ENCODE measurements around the gene HOXA13. TPM values are rescaled to one million over a fixed set of nuclear protein-coding genes. Genes with fewer than 3 reads are reported as not detected.

HOXA13 gene
- total and polyA plus RNA-seq, 10 of the 15 experiments (the other 5 are each of a cell fraction or from before 2014, with no cell fraction given) = not detected

- no peaks in the 10 kb centered on the region for H3K36me3 ChIP-seq (ENCODE audit: control insufficient read depth in 2 of 2, insufficient read depth in 2 of 2, low read length in 1 of 2)
- ChIA-PET CTCF (interaction anchor here (0.6 to 1.1 kb wide), 2 partner anchors 364 to 598 kb away, joined by 3 to 6 read pairs; no protein-coding TSS in a partner anchor), POLR2A (no interaction called here), SMC1A (ENCODE audit: uncharacterized antibody, unreplicated experiment) (no interaction called here), RAD21 (ENCODE audit: unreplicated experiment) (no interaction called here)
- WGBS (ENCODE audit: insufficient coverage, insufficient replicate concordance, low lambda C conversion rate, missing lambda C conversion rate) = 40% methylated on average over 5 of the region's 5 CpGs
- H3K4me2 ChIP-seq (ENCODE audit: control insufficient read depth, insufficient read depth) = no peak overlapping the region
- peaks cover 11 to 22% of the 10 kb centered on the region in 2 experiments for H3K27me3 ChIP-seq (replicated peaks in 1 of 2; ENCODE audit: control insufficient read depth in 2 of 2, insufficient read depth in 2 of 2, low read length in 1 of 2)
- no peak overlapping the region for H3K9ac ChIP-seq (ENCODE audit: control insufficient read depth, insufficient read depth, low read length)
- no peak overlapping the region for H3K4me3 ChIP-seq
- ATAC-seq (no peak), DNase-seq (ENCODE audit: low read depth, low spot score) (no peak), FAIRE-seq (no peak)
- no peak overlapping the region for H2AFZ ChIP-seq (ENCODE audit: control insufficient read depth, low read depth, low read length)
- H3K27ac ChIP-seq (ENCODE audit: control insufficient read depth, insufficient read depth) = no peak overlapping the region
- TF ChIP-seq, protein P1, sequence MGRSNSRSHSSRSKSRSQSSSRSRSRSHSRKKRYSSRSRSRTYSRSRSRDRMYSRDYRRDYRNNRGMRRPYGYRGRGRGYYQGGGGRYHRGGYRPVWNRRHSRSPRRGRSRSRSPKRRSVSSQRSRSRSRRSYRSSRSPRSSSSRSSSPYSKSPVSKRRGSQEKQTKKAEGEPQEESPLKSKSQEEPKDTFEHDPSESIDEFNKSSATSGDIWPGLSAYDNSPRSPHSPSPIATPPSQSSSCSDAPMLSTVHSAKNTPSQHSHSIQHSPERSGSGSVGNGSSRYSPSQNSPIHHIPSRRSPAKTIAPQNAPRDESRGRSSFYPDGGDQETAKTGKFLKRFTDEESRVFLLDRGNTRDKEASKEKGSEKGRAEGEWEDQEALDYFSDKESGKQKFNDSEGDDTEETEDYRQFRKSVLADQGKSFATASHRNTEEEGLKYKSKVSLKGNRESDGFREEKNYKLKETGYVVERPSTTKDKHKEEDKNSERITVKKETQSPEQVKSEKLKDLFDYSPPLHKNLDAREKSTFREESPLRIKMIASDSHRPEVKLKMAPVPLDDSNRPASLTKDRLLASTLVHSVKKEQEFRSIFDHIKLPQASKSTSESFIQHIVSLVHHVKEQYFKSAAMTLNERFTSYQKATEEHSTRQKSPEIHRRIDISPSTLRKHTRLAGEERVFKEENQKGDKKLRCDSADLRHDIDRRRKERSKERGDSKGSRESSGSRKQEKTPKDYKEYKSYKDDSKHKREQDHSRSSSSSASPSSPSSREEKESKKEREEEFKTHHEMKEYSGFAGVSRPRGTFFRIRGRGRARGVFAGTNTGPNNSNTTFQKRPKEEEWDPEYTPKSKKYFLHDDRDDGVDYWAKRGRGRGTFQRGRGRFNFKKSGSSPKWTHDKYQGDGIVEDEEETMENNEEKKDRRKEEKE (IDR thresholded peaks at IDR 0.05) = no peak
- TF ChIP-seq CREB1 (IDR thresholded peaks at IDR 0.05; ENCODE audit: low read depth) (no peak), TAF1 (IDR thresholded peaks at IDR 0.05; ENCODE audit: borderline replicate concordance, low read depth, low read length) (no peak), ZBED1 (IDR thresholded peaks at IDR 0.05; ENCODE audit: borderline replicate concordance) (no peak), SREBF1 (IDR thresholded peaks at IDR 0.05; ENCODE audit: low read length) (no peak), IKZF1 (conservative IDR thresholded peaks at IDR 0.05) (no peak), JUND (IDR thresholded peaks at IDR 0.05; ENCODE audit: low read depth, low read length) (no peak), RFX5 (IDR thresholded peaks at IDR 0.05; ENCODE audit: low read depth, low read length) (no peak), HDAC2 (IDR thresholded peaks at IDR 0.05) (no peak), MYC (IDR thresholded peaks at IDR 0.05; ENCODE audit: insufficient read depth, insufficient read length, insufficient replicate concordance, low read length, severe bottlenecking) (no peak), MAX (IDR thresholded peaks at IDR 0.05; ENCODE audit: low read depth, low read length) (no peak), WRNIP1 (IDR thresholded peaks at IDR 0.05; ENCODE audit: borderline replicate concordance, low read depth, low read length) (no peak)
- in situ Hi-C loops (cut with MboI) = no loop called here
- intact Hi-C loops (cut with micrococcal nuclease; ENCODE audit: unreplicated experiment) = no loop called here
- no peaks in the 10 kb centered on the region for H3K4me1 ChIP-seq (ENCODE audit: control insufficient read depth, insufficient read depth, low read length)
- no TSS peak for BruUV-seq (replicated peaks)
- H3K9me3 ChIP-seq (replicated peaks; ENCODE audit: control insufficient read depth, insufficient read depth, low read length) = no peaks in the 10 kb centered on the region; the same call in 2 of the 3 replicates
- H3K79me2 ChIP-seq (ENCODE audit: control insufficient read depth, insufficient read depth, low read length) = no peaks in the 10 kb centered on the region
- no peaks in the 10 kb centered on the region for H4K20me1 ChIP-seq (ENCODE audit: control insufficient read depth, insufficient read depth)
These were observed 22.0 kb downstream of the HOXA13 start for GRCh38 chr7:27177795-27178320.
